HepG2 (cell line): ENCODE data around the gene HSF2BP. TPM values are rescaled to one million over a fixed set of nuclear protein-coding genes. Genes with fewer than 3 reads are reported as not detected.

ENCODE experiments used
- ATAC-seq: fragments of 200-7000 bp; cut with Tn5 transposase; 3 replicates; pipeline ENCODE4 v1.9.1; 2020; ENCODE audit warnings: mild to moderate bottlenecking, moderate library complexity
- BruUV-seq: library from RNA; stranded (reverse); fragments of 400-500 nt; replicated peaks from 2 replicates; lab custom pipeline; 2021; lab: Mats Ljungman, UMichigan
- CTCF ChIA-PET: fragments of 300-600 bp; formaldehyde crosslinking; extraction: SDS; loops from one replicate; lab custom pipeline; 2021; ENCODE audit warnings: low total read pairs, inconsistent platforms, low intra/inter-chr PET ratio; lab: Yijun Ruan, JAX
- POLR2A ChIA-PET: fragments of 350-600 bp; sonication (Branson Sonifier 250); formaldehyde crosslinking; loops from one replicate; lab custom pipeline; 2020; ENCODE audit warnings: antibody characterized with exemption, inconsistent platforms; lab: Yijun Ruan, JAX
- DNase-seq: peaks from one replicate; pipeline ENCODE4 v3.0.0-alpha.2; 2015; ENCODE audit warnings: low spot score
- FAIRE-seq: peaks from 3 replicates; lab custom pipeline; 2011; peaks lifted over from hg19 to GRCh38; lab: Jason Lieb, UNC
- H2AFZ ChIP-seq: one replicate; pipeline ENCODE4 v1.6.1; 2011; ENCODE audit warnings: low read length, inconsistent platforms
- H3K27ac ChIP-seq: fragments of 300-600 bp; 3 replicates; pipeline ENCODE4 v1.8.0; 2011; ENCODE audit warnings: mixed run types, mild to moderate bottlenecking, mixed read lengths, low read length, inconsistent platforms; ENCODE audit not compliant: insufficient read depth; ENCODE audit errors: extremely low read length
- H3K27me3 ChIP-seq, 2 experiments: fragments of 200-600 bp in 1 of 2; 2 replicates in 1 of 2; 3 replicates in 1 of 2; pipeline versions ENCODE4 v1.6.0 to v1.8.0; 2011; ENCODE audit warnings: low read length in 2 of 2, mild to moderate bottlenecking in 2 of 2, moderate library complexity in 2 of 2, inconsistent platforms in 1 of 2; ENCODE audit not compliant: insufficient read depth in 2 of 2, control insufficient read depth in 1 of 2
- H3K36me3 ChIP-seq, 2 experiments: fragments of 200-600 bp in 1 of 2; replicated peaks in 1 of 2; 2 replicates in 1 of 2; 3 replicates in 1 of 2; pipeline versions ENCODE4 v1.5.1 to v1.8.0; 2011; ENCODE audit warnings: low read length in 2 of 2, inconsistent platforms in 1 of 2; ENCODE audit not compliant: insufficient read depth in 2 of 2, control insufficient read depth in 1 of 2
- H3K4me1 ChIP-seq: 2 replicates; pipeline ENCODE4 v1.5.1; 2012; ENCODE audit warnings: low read length, inconsistent platforms; ENCODE audit not compliant: insufficient read depth
- H3K4me2 ChIP-seq: 2 replicates; pipeline ENCODE4 v1.6.0; 2011; ENCODE audit warnings: low read depth, low read length, inconsistent platforms
- H3K4me3 ChIP-seq, 3 experiments: fragments of 200-600 bp in 1 of 3; sonication (generic), shearing (Covaris generic) in 1 of 3; replicated peaks in 1 of 3; 2 replicates each; pipeline ENCODE4 v1.5.1; 2011 to 2016; ENCODE audit warnings: low read length in 3 of 3, inconsistent platforms in 2 of 3, low read depth in 2 of 3, mild to moderate bottlenecking in 2 of 3, control low read depth in 1 of 3, mixed read lengths in 1 of 3; ENCODE audit not compliant: insufficient read depth in 1 of 3
- H3K79me2 ChIP-seq: one replicate; pipeline ENCODE4 v1.6.1; 2011; ENCODE audit warnings: low read length, inconsistent platforms; ENCODE audit not compliant: insufficient read depth
- H3K9ac ChIP-seq: 2 replicates; pipeline ENCODE4 v1.6.0; 2011; ENCODE audit warnings: mild to moderate bottlenecking, low read depth, low read length, inconsistent platforms; ENCODE audit not compliant: insufficient read depth
- H3K9me3 ChIP-seq: 2 replicates; pipeline ENCODE4 v1.5.1; 2012; ENCODE audit warnings: mild to moderate bottlenecking, low read length
- H4K20me1 ChIP-seq: 2 replicates; pipeline ENCODE4 v1.6.0; 2011; ENCODE audit warnings: inconsistent platforms, mild to moderate bottlenecking, low read length, moderate library complexity; ENCODE audit not compliant: insufficient read depth
- ATM ChIP-seq: fragments of 450-650 bp; IDR thresholded peaks from 2 replicates; pipeline ENCODE4 v1.7.1; 2017; ENCODE audit warnings: mild to moderate bottlenecking, borderline replicate concordance
- GPN1 ChIP-seq: sonication (generic); formaldehyde crosslinking; IDR thresholded peaks from 2 replicates; pipeline ENCODE4 v1.5.1; 2020; ENCODE audit warnings: missing genetic modification reagents, borderline replicate concordance
- HES4 ChIP-seq: sonication (generic); formaldehyde crosslinking; IDR thresholded peaks from 2 replicates; pipeline ENCODE4 v1.9.0; 2021; ENCODE audit warnings: mild to moderate bottlenecking, missing genetic modification reagents, borderline replicate concordance
- KLF13 ChIP-seq: sonication (generic); formaldehyde crosslinking; IDR thresholded peaks from 2 replicates; pipeline ENCODE4 v1.4.0; 2020; ENCODE audit warnings: mild to moderate bottlenecking, missing genetic modification reagents
- LCORL ChIP-seq, 2 experiments: fragments of 450-650 bp in 1 of 2; sonication (generic) in 1 of 2; formaldehyde crosslinking in 1 of 2; IDR thresholded peaks; 2 replicates each; pipeline versions ENCODE4 v1.5.0 to v1.6.1; 2017 to 2020; ENCODE audit warnings: antibody characterized with exemption in 1 of 2, missing genetic modification reagents in 1 of 2
- NAIF1 ChIP-seq: sonication (generic); formaldehyde crosslinking; IDR thresholded peaks from 2 replicates; pipeline ENCODE4 v1.5.0; 2020; ENCODE audit warnings: mild to moderate bottlenecking, missing genetic modification reagents, borderline replicate concordance
- NFE2 ChIP-seq: sonication (generic); formaldehyde crosslinking; IDR thresholded peaks from 2 replicates; pipeline ENCODE4 v1.4.0; 2020; ENCODE audit warnings: missing genetic modification reagents
- PAF1 ChIP-seq: IDR thresholded peaks from 2 replicates; pipeline ENCODE4 v1.6.1; 2016; ENCODE audit warnings: missing genetic modification reagents, missing compliant biosample characterization
- PHF5A ChIP-seq: IDR thresholded peaks from one replicate; pipeline ENCODE4 v1.6.1; 2018; ENCODE audit warnings: low read depth, missing genetic modification reagents; ENCODE audit not compliant: unreplicated experiment
- PRPF4 ChIP-seq: fragments of 200-400 bp; formaldehyde crosslinking; IDR thresholded peaks from 2 replicates; pipeline ENCODE4 v1.6.1; 2016; ENCODE audit warnings: low read length, low read depth; ENCODE audit not compliant: poor library complexity, severe bottlenecking
- RXRB ChIP-seq: IDR thresholded peaks from 2 replicates; pipeline ENCODE4 v1.6.1; 2016; ENCODE audit warnings: borderline replicate concordance, missing genetic modification reagents, missing compliant biosample characterization
- ZNF879 ChIP-seq: sonication (generic); formaldehyde crosslinking; IDR thresholded peaks from 2 replicates; pipeline ENCODE4 v1.8.1; 2023; ENCODE audit warnings: missing genetic modification reagents
- WGBS: methylation state at CpG from one replicate; pipeline ENCODE4 v1.1.6; 2017; ENCODE audit warnings: low lambda C conversion rate; 5-methylcytosine and 5-hydroxymethylcytosine counted together
- in situ Hi-C: cut with HindIII; loops from 2 replicates; pipeline ENCODE4 v1.10.0; 2017; ENCODE audit warnings: low pct_unique_long_range_greater_than_20kb; ENCODE audit not compliant: extremely low pct_ligation_motif_present
- intact Hi-C: fragments of 100-400 bp; cut with micrococcal nuclease; formaldehyde crosslinking; loops from one replicate; pipeline ENCODE4 v1.10.0; 2022; ENCODE audit not compliant: unreplicated experiment
- polyA plus RNA-seq, 8 experiments: library from polyadenylated mRNA; depleted of rRNA in 3 of 8; stranded (reverse) in 7 of 8; unstranded in 1 of 8; fragments of >200 nt; fragmentation: Illumina TruSeq in 4 of 8; extraction: Trizol in 4 of 8; gene quantifications; 2 replicates each; pipeline versions ENCODE4 v1.2.1 to v1.2.3, GENCODE V29; 2011 to 2016; ENCODE audit warnings: low read depth in 4 of 8, missing spikeins in 1 of 8, mixed read lengths in 1 of 8; ENCODE audit not compliant: insufficient read depth in 1 of 8
- total RNA-seq, 5 experiments: library from RNA; depleted of rRNA; stranded (reverse); fragments of >200 nt; fragmentation: Illumina TruSeq; extraction: Trizol; gene quantifications; 2 replicates each; pipeline ENCODE4 v1.2.3, GENCODE V29; 2016; ENCODE audit warnings: low read depth in 1 of 5
- TF ChIP-seq, protein P1 (sequence below): sonication (generic); formaldehyde crosslinking; IDR thresholded peaks from 2 replicates; pipeline ENCODE4 v1.5.0; 2020; ENCODE audit warnings: mild to moderate bottlenecking, missing genetic modification reagents, borderline replicate concordance
- TF ChIP-seq, protein P2 (sequence below): sonication (generic); formaldehyde crosslinking; IDR thresholded peaks from 2 replicates; pipeline ENCODE4 v1.8.0; 2022; ENCODE audit warnings: mild to moderate bottlenecking, missing genetic modification reagents; ENCODE audit not compliant: insufficient replicate concordance
- TF ChIP-seq, protein P3 (sequence below): sonication (generic); formaldehyde crosslinking; IDR thresholded peaks from 2 replicates; pipeline ENCODE4 v1.4.0; 2020; ENCODE audit warnings: low read depth, mild to moderate bottlenecking, missing genetic modification reagents

HSF2BP gene
- total and polyA plus RNA-seq, 2 of the 13 experiments (the other 11 are each of a cell fraction or from before 2014, with no cell fraction given) = 0.67 to 2.2 TPM

- TF ChIP-seq, protein P1, sequence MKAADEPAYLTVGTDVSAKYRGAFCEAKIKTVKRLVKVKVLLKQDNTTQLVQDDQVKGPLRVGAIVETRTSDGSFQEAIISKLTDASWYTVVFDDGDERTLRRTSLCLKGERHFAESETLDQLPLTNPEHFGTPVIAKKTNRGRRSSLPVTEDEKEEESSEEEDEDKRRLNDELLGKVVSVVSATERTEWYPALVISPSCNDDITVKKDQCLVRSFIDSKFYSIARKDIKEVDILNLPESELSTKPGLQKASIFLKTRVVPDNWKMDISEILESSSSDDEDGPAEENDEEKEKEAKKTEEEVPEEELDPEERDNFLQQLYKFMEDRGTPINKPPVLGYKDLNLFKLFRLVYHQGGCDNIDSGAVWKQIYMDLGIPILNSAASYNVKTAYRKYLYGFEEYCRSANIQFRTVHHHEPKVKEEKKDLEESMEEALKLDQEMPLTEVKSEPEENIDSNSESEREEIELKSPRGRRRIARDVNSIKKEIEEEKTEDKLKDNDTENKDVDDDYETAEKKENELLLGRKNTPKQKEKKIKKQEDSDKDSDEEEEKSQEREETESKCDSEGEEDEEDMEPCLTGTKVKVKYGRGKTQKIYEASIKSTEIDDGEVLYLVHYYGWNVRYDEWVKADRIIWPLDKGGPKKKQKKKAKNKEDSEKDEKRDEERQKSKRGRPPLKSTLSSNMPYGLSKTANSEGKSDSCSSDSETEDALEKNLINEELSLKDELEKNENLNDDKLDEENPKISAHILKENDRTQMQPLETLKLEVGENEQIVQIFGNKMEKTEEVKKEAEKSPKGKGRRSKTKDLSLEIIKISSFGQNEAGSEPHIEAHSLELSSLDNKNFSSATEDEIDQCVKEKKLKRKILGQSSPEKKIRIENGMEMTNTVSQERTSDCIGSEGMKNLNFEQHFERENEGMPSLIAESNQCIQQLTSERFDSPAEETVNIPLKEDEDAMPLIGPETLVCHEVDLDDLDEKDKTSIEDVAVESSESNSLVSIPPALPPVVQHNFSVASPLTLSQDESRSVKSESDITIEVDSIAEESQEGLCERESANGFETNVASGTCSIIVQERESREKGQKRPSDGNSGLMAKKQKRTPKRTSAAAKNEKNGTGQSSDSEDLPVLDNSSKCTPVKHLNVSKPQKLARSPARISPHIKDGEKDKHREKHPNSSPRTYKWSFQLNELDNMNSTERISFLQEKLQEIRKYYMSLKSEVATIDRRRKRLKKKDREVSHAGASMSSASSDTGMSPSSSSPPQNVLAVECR (CRISPR knock-in tag) = no peak
- no peak for TF ChIP-seq KLF13 (CRISPR knock-in tag)
- TF ChIP-seq LCORL (IDR thresholded peaks at IDR 0.05) = no peak
- no peak for TF ChIP-seq LCORL (CRISPR knock-in tag; IDR thresholded peaks at IDR 0.05)
Observed at GRCh38 chr21:43632373-43632905, 26.8 kb downstream of the HSF2BP start (continued).

DNA sequence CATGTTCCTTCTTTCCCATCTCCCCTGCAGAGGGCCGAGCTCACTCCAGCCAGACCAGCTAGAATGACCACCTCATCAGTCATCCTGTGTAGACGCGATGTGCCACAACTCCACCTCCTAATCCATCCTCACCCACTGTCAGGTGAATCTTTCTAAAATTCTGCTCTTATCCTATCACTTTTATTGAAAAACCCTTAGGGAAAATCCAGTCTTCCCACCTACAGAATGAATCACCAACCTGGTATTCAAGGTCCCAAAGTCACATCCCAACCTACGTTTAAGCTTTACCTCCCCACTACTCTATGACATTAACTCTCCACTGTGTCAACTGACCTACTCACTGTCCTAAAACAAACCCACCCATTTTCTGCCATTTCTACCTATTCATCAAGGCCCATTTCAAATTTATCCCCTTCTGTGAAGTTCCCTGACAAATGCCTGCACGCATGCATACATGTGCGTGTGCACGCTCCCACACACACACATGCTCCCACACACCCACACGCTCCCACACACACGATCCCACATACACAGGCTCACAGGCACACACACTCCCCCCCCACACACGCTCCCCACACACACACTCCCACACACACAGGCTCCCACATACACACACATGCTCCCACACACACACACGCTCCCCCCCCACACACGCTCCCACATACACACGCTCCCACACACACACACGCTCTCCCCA is 27.7 kb downstream of the HSF2BP start:
- ChIA-PET POLR2A (no interaction called here), CTCF (no interaction called here)
- intact Hi-C loops (no loop called here), in situ Hi-C loops (no loop called here)
- BruUV-seq = no TSS peak
- Histone ChIP-seq H3K4me1 (no peaks in the 10 kb centered on the region), H4K20me1 (no peaks in the 10 kb centered on the region), H3K36me3 (no peaks in the 10 kb centered on the region), H3K9ac (no peak overlapping the region), H3K9me3 (no peaks in the 10 kb centered on the region), H3K4me3 (no peak overlapping the region), H2AFZ (no peak overlapping the region), H3K4me2 (no peak overlapping the region), H3K27me3 (no peaks in the 10 kb centered on the region), H3K27ac (no peak overlapping the region), H3K79me2 (no peaks in the 10 kb centered on the region)
- DNase-seq (no peak), ATAC-seq (no peak), FAIRE-seq (no peak)
- WGBS = 94% methylated on average over 14 of the region's 14 CpGs
- TF ChIP-seq ZNF879 (CRISPR knock-in tag) = no peak
- no peak for TF ChIP-seq NFE2 (CRISPR knock-in tag)
- TF ChIP-seq ATM = no peak
- no peak for TF ChIP-seq HES4 (CRISPR knock-in tag)
- TF ChIP-seq, protein P2, sequence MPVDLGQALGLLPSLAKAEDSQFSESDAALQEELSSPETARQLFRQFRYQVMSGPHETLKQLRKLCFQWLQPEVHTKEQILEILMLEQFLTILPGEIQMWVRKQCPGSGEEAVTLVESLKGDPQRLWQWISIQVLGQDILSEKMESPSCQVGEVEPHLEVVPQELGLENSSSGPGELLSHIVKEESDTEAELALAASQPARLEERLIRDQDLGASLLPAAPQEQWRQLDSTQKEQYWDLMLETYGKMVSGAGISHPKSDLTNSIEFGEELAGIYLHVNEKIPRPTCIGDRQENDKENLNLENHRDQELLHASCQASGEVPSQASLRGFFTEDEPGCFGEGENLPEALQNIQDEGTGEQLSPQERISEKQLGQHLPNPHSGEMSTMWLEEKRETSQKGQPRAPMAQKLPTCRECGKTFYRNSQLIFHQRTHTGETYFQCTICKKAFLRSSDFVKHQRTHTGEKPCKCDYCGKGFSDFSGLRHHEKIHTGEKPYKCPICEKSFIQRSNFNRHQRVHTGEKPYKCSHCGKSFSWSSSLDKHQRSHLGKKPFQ (CRISPR knock-in tag) = no peak
- no peak for TF ChIP-seq PAF1 (CRISPR knock-in tag)
- no peak for TF ChIP-seq NAIF1 (CRISPR knock-in tag)
- no peak for TF ChIP-seq RXRB (CRISPR knock-in tag)
- TF ChIP-seq, protein P3, sequence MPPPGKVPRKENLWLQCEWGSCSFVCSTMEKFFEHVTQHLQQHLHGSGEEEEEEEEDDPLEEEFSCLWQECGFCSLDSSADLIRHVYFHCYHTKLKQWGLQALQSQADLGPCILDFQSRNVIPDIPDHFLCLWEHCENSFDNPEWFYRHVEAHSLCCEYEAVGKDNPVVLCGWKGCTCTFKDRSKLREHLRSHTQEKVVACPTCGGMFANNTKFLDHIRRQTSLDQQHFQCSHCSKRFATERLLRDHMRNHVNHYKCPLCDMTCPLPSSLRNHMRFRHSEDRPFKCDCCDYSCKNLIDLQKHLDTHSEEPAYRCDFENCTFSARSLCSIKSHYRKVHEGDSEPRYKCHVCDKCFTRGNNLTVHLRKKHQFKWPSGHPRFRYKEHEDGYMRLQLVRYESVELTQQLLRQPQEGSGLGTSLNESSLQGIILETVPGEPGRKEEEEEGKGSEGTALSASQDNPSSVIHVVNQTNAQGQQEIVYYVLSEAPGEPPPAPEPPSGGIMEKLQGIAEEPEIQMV (CRISPR knock-in tag) = no peak
- TF ChIP-seq PRPF4 = no peak
- TF ChIP-seq GPN1 (CRISPR knock-in tag) = no peak
- no peak for TF ChIP-seq PHF5A (CRISPR knock-in tag)
